ENCODE data around the gene EYS. TPM values are rescaled to one million over a fixed set of nuclear protein-coding genes. Genes with fewer than 3 reads are reported as not detected.

EYS gene
- total RNA-seq, 1 donor from 2014 or later, result 0.08 TPM

DNA sequence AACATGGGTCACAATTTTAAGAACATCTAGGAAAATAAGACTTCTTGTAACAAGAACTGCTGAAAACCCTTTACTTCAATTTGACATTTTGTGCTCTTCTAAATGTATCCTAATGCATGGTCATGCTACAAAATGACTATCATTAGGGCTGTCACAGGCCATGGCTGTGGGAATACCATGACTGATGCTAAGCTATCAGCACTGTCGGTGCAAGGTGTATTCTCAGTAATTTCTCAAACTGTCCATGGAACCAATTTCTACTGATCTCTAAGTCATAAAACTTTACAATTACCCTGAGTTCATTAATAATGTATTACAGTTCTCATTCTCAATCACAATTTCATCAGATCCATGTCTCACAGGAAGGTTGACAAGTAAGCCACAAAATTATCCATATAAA is 625.3 kb downstream of the EYS start:
- H3K27me3 ChIP-seq (ENCODE audit: low read depth), result no peaks in the 10 kb centered on the region
- H3K27ac ChIP-seq (replicated peaks), result no peak overlapping the region
- H3K9me3 ChIP-seq (replicated peaks), result no peaks in the 10 kb centered on the region
- intact Hi-C loops (cut with micrococcal nuclease), result no loop called here
- no peaks in the 10 kb centered on the region for H3K4me1 ChIP-seq
- DNase-seq, result no peak
- H3K36me3 ChIP-seq, result no peaks in the 10 kb centered on the region
- TF ChIP-seq CTCF (IDR thresholded peaks at IDR 0.05; ENCODE audit: borderline replicate concordance), result no peak
- H3K4me3 ChIP-seq, result no peak overlapping the region

GRCh38 chr6:65075705-65076230 is 631.3 kb downstream of the EYS start:
- no peaks in the 10 kb centered on the region for H3K4me1 ChIP-seq
- no peak for TF ChIP-seq CTCF (IDR thresholded peaks at IDR 0.05; ENCODE audit: borderline replicate concordance)
- no peaks in the 10 kb centered on the region for H3K36me3 ChIP-seq
- intact Hi-C loops (cut with micrococcal nuclease), result no loop called here
- no peak for DNase-seq
- H3K4me3 ChIP-seq, result no peak overlapping the region
- no peaks in the 10 kb centered on the region for H3K27me3 ChIP-seq (ENCODE audit: low read depth)
- H3K9me3 ChIP-seq (replicated peaks), result no peaks in the 10 kb centered on the region
- no peak overlapping the region for H3K27ac ChIP-seq (replicated peaks)

- Histone ChIP-seq H3K36me3 (no peaks in the 10 kb centered on the region), H3K9me3 (replicated peaks) (no peaks in the 10 kb centered on the region), H3K27ac (replicated peaks) (no peak overlapping the region), H3K27me3 (ENCODE audit: low read depth) (no peaks in the 10 kb centered on the region), H3K4me3 (no peak overlapping the region), H3K4me1 (no peaks in the 10 kb centered on the region)
- intact Hi-C loops (cut with micrococcal nuclease), result no loop called here
- no peak for DNase-seq
- no peak for TF ChIP-seq CTCF (IDR thresholded peaks at IDR 0.05; ENCODE audit: borderline replicate concordance)
These were observed 634.5 kb downstream of the EYS start for GRCh38 chr6:65072500-65072899.

- Histone ChIP-seq H3K27ac (replicated peaks) (no peak overlapping the region), H3K4me3 (no peak overlapping the region), H3K27me3 (ENCODE audit: low read depth) (no peaks in the 10 kb centered on the region), H3K9me3 (replicated peaks) (no peaks in the 10 kb centered on the region), H3K4me1 (no peaks in the 10 kb centered on the region), H3K36me3 (no peaks in the 10 kb centered on the region)
- intact Hi-C loops (cut with micrococcal nuclease), result no loop called here
- TF ChIP-seq CTCF (IDR thresholded peaks at IDR 0.05; ENCODE audit: borderline replicate concordance), result no peak
- DNase-seq, result no peak
These were observed 635.5 kb downstream of the EYS start for GRCh38 chr6:65071480-65071879.

DNA sequence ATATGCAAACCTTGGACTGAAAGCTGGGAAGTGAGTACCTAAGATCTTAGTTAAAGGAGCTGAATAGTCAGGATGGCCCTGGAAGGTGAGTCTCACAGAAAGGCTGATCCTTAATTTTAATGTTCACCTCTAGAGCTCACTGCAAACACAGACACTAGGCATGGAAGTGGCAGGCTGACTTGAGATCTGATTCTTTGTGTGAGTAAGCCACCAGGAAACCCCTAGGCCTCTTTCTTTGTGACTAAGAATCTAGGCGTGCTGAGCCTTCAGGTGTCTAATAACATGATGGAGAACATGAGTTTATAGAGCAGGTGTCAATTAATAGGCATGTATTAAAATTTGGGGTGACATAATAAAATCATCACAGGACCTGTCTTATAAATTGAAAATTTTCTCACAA is 642.2 kb downstream of the EYS start:
- no peaks in the 10 kb centered on the region for H3K27me3 ChIP-seq (ENCODE audit: low read depth)
- no peak for DNase-seq
- no peaks in the 10 kb centered on the region for H3K36me3 ChIP-seq
- no peak overlapping the region for H3K27ac ChIP-seq (replicated peaks)
- H3K4me1 ChIP-seq, result no peaks in the 10 kb centered on the region
- no peak for TF ChIP-seq CTCF (IDR thresholded peaks at IDR 0.05; ENCODE audit: borderline replicate concordance)
- H3K4me3 ChIP-seq, result no peak overlapping the region
- intact Hi-C loops (cut with micrococcal nuclease), result no loop called here
- no peaks in the 10 kb centered on the region for H3K9me3 ChIP-seq (replicated peaks)

DNA sequence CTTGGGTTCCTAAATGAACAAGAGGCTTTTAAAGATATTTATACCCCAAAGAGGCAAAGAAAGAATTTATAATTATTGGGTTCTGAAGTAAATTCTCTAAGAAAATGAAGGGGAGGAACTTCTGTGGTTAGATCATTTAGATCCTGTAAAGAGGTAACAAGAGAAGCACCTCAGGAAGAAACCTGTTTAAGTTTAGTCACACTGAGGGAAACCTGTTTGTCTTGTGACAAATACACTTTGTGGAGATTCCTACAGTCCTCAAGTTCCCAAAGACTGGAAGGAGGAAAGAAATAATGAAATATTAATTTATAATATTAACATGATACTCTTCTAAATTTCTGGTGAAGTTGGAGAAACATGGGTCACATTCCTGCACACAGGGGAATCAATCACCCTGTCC is 647.5 kb downstream of the EYS start:
- no peaks in the 10 kb centered on the region for H3K36me3 ChIP-seq
- H3K27me3 ChIP-seq (ENCODE audit: low read depth), result no peaks in the 10 kb centered on the region
- intact Hi-C loops (cut with micrococcal nuclease), result no loop called here
- peaks cover 14% of the 10 kb centered on the region for H3K9me3 ChIP-seq (replicated peaks)
- no peak for DNase-seq
- TF ChIP-seq CTCF (IDR thresholded peaks at IDR 0.05; ENCODE audit: borderline replicate concordance), result no peak
- no peaks in the 10 kb centered on the region for H3K4me1 ChIP-seq
- no peak overlapping the region for H3K4me3 ChIP-seq
- no peak overlapping the region for H3K27ac ChIP-seq (replicated peaks)

Measured in left ventricle myocardium inferior (tissue), 1 donor.